ENCODE measurements around the gene THUMPD1. TPM values are rescaled to one million over a fixed set of nuclear protein-coding genes. Genes with fewer than 3 reads are reported as not detected.
"Not testable (repeated sequence)": the region's sequence is repeated elsewhere in the genome, so short reads cannot be mapped to it uniquely, and the experiment has no call there.

Gene THUMPD1
- polyA plus RNA-seq, 12 donors, result 25.7 to 44.7 (median 34.3) TPM; not detected in 1

- no peak for DNase-seq
Measured at GRCh38 chr16:20753727-20754126, 12.1 kb upstream of the THUMPD1 start.

DNA sequence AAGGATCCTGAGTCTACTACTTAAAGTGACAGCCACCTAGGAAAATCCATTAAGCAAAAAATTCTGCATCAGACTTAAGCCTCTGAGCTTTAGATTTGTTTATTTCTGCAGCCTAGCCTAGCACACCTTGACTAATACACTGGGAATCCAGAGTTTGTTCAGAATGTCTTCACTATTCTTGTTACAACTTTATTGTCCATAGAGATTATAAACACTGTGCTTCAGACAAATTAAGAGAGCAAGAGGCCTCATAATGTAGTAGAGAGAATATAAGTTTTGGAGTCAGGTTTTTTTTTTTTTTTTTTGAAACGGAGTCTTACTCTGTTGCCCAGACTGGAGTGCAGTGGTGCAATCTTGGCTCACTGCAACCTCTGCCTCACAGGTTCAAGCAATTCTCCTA lies 8.9 kb upstream of the THUMPD1 start:
- no peak for DNase-seq

- DNase-seq, result no peak
Measured at GRCh38 chr16:20749474-20749873, 7.9 kb upstream of the THUMPD1 start.

GRCh38 chr16:20747030-20747816 lies 5.6 kb upstream of the THUMPD1 start:
- DNase-seq, result no peak

- DNase-seq, result no peak
Measured at GRCh38 chr16:20746461-20746860, 4.8 kb upstream of the THUMPD1 start.

GRCh38 chr16:20744922-20745440 lies 3.4 kb upstream of the THUMPD1 start:
- no peak for DNase-seq

GRCh38 chr16:20743591-20743990 lies 2.0 kb upstream of the THUMPD1 start:
- no peak for DNase-seq

- DNase-seq, result peak; percentile 88
Measured at GRCh38 chr16:20740901-20741521, 607 bp downstream of the THUMPD1 start.

DNA sequence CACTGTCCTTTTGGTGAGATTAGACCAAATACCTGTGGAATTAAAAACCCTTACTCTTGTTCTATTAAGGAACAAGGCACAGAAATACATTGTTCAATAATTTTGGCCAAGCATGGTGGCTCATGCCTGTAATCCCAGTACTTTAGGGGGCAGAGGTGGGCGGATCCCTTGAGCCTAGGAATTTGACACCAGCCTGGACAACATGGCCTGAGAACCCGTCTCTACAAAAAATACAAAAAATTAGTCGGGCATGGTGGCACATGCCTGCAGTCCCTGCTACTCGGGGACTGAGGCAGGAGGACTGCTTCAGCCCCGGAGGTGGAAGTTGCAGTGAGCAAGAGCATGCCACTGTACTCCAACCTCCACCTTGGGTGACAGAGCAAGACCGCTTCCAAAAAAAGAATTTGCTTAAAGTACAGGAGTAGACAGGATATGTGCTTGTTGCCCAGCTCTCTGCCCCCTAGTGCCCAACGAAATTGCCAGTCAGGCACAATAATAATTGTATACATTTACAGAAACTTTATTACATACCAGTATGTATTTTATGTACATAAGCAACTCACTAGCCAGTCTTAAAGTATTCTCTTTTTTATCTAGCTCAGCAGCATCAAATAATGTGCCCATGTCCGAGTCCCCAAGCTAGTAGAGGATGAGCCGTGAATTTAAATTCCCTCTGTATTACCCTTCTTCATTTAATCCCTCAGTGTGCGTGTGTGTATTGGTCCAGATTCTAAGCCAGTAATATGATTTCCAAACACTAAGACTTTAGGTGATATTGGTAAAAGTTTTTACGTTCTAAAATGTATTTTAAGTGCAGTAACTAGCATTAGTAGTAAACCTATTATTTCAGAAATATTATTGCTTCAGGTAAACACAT lies 1.4 kb downstream of the THUMPD1 start:
- no peak for DNase-seq

GRCh38 chr16:20735490-20735889 lies 6.1 kb downstream of the THUMPD1 start:
- DNase-seq, result no peak

DNA sequence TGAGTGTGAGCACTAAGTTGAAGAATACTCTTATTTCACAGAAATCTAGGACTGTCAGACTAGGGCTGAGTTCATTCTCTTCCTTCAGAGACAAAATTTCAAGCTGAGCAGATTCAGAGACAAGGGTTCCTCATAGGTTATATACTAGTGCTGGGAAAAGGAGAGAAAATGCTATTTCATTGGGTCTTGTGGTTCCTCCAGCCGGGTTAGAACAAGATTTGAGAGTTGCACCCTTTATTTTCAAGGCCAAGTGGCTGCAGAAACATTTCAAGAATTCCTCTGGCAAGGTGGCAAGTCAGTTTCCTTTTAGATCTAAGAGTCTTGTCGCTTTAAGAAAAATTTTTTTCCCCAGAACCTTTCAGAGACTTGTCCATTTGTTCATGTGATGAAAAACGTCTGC lies 6.8 kb downstream of the THUMPD1 start:
- no peak for DNase-seq

GRCh38 chr16:20734056-20734455 lies 7.6 kb downstream of the THUMPD1 start:
- no peak for DNase-seq

GRCh38 chr16:20729141-20729540 lies 12.5 kb downstream of the THUMPD1 start:
- no peak for DNase-seq

DNA sequence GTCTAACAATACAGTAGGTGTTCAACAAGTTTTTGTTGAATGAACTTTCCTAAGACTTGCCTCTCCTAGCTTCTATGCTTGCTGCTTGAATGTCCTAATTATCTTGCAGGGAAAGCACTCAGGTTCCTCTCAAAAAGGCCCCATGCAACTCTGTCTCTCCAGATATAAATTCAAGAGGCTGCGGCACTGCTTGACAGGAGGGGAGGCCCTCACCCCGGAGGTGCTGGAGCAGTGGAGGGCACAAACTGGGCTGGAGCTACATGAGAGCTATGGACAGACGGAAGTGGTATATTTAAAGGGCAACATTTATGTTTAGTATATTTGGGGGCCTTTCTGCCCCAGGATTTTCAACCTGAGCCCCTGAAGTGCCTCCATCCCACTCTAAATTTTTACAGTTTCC lies 14.4 kb downstream of the THUMPD1 start:
- no peak for DNase-seq

GRCh38 chr16:20726661-20727060 lies 15.0 kb downstream of the THUMPD1 start:
- no peak for DNase-seq

DNA sequence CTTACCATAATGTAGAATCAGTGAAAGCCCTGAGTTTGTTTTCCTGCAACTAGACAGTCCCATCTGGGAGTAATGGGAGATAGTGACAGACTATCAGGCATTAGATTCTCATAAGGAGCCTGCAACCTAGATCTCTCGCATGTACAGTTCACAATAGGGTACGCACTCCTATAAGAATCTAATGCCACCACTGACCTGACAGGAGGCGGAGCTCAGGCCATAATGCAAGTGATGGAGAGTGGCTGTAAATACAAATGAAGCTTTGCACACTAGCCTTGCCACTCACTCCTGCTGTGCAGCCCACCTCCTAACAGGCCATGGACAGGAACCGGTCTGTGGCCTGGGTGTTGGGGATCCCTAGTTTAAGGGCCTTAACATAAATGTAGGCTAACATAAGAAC lies 21.4 kb downstream of the THUMPD1 start:
- DNase-seq, result no peak

GRCh38 chr16:20717718-20718117 lies 23.9 kb downstream of the THUMPD1 start:
- not testable (repeated sequence) for DNase-seq

DNA sequence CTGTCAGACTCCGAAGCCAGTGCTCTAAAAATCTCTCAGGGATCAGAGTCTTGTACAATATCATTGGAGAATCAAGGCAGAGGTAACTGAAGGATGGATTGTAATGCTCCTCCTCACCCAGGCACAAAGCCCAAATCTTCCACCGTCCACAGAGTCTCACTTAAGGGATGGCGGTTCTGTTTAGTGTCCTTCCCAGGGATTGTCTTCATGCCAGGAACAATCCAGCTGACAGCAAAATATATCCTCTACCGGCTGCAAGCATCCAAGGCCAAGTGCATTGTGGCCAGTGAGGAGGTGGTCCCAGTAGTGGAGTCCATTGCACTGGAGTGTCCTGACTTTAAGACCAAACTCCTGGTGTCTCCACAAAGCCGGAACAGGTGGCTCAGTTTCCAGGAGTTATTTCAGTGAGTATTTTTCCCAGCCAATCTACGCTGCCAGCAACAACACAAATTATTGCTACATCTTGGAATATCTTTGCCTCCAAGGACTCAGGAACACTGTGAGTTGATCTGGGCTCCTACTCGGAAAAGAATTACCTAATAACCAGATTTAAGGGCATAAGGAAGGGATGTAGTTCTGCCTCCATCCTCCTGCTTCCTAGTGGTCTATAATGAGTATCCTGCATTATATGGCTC lies 30.2 kb downstream of the THUMPD1 start:
- no peak for DNase-seq

- not testable (repeated sequence) for DNase-seq
Measured at GRCh38 chr16:20708129-20708528, 33.5 kb downstream of the THUMPD1 start.

DNA sequence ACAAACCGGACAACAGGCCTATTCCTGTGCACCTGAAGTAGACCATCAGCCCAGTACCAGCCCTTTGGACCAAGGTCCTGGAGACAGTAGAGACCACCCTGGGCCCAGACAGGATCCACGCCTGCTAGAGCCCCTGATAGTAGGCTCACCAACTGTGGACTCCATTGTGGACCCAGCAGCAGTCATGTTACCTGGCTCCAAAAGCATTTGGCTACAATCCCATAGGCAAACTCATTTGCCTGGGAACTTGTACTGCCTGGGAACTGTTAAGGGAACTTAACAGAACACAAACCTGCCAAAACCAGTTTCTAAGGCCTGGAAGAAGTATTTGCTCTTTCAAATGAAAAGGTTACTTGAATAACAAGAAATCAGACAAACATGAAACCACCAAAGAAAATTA lies 34.2 kb downstream of the THUMPD1 start:
- no peak for DNase-seq

GRCh38 chr16:20705972-20706371 lies 35.6 kb downstream of the THUMPD1 start:
- DNase-seq, result not testable (repeated sequence)

- DNase-seq, result no peak
Measured at GRCh38 chr16:20704281-20704680, 37.3 kb downstream of the THUMPD1 start.
